GOT3 (cell line): ENCODE measurements around the gene VAX1.

Experiments
- DNase-seq: peaks from one replicate; lab custom pipeline; 2025; ENCODE audit warnings: mixed read lengths; lab: John Stamatoyannopoulos, UW

The VAX1 gene

DNA sequence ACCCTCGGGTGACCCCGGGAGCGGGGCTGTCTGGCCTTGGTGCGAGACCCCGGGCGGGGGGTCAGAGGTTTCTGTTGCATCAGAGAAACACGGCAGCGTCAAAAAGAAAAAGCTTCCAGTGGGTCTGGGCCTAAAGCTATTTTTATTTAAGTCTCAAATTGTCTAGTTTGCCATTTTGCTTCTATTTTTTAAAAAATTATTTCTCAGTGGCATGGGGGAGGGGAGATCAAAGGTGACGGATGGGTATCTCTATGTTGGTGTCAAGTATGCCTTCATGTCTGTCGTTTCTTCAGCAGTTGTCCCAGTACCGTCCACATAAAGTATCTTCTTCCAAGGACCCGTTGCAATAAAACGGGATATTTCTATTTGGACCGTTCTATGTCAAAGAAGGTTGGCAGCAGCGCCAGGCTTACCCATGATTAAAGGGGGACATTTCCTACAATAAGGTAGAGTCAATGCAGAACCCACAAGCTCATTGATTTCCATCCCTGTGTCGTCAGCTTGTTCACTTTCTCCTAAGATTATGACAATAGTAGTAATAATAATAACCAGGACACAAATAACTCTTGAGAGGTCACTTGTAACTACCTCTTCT, 26.0 kb upstream of the VAX1 start:
- DNase-seq, result no peak

DNA sequence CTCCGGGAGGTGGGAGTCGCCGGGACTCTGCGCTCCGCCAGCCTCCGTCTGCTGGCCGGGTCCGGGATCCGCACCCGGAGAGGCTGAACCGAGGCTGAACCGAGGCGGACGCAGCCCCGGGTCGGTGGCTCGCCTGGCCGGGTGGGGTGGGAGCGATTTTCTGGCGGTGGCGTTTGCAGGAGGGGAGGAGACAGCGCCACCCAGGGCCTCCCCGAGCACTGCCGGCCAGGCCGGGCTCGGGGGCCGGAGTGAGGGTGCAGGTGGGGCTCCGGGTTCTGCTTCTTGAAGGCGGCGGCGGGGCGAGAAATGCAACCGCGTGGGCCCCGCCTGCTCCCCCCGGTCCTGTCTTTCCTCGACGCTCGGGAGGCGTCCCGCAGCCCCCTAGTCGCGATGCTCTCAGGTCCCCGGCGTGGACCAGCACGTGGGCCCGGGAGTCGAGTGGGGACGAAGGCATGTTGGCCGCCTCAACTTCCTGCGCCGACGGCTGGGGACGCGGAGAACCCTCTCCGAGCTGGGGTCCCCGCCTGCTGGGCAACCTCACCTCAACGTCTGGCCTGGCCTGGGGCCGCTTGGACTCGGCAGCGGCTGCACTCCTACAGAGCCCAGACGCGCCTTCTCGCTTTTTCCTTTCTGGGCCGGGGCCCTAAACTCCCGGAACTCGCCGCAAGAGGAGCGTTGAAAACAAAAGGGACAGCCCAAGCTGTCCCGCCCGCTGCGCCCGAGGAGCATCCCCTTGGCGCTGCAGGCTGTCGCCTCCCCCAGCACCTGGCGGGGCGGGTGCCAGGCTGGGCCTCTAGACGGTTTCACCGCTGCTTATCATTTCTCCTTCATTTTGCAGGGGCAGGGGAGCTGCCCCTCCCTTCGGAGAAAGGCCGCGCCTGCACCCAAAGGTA, 25.2 kb upstream of the VAX1 start:
- no peak for DNase-seq

DNA sequence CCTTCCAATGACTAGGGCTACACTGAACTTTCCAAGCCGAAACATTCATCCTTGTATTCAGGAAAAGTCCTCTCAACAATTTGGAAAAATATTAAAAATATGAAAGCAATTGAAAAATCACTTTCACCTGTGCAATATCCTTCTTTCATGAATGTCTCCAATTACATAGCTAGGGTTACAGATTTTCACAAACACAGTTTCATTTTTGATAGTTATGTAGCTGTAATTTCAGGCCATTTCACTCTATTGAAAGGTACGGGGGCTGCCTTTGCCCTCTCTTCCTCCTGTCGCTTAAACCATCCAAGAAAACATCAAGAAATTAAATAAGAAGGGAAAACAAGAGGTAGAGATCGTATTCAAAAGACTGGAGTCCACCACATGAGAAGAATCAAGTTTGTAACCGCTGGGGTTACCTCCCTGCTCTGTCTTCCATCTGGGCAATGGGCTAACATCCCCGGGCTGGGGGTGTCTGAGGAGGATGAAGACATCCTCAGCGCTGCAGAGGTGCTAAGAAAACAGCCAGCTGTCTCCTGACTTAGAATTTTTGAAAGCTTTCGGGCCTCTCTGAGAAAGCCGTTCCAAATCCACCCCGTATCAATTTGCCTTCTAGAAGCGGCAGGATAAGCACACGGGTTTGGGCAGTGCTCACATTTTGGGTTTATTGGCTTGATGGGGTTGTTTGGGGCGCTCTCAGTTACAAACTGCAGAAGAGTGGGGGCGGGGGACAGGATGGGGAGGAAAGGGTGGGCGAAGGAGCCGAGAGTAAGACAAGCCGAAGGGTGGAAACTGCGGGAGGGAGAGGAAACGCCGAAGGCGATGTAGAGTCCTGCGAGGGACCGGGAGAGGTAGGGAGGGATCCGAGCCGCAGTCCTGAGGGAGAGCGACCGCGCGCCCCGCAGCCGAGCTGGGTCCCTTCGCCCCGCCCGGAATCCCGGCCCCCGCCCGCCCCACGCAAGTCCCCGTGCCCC, 24.3 kb upstream of the VAX1 start:
- DNase-seq, result no peak

DNA sequence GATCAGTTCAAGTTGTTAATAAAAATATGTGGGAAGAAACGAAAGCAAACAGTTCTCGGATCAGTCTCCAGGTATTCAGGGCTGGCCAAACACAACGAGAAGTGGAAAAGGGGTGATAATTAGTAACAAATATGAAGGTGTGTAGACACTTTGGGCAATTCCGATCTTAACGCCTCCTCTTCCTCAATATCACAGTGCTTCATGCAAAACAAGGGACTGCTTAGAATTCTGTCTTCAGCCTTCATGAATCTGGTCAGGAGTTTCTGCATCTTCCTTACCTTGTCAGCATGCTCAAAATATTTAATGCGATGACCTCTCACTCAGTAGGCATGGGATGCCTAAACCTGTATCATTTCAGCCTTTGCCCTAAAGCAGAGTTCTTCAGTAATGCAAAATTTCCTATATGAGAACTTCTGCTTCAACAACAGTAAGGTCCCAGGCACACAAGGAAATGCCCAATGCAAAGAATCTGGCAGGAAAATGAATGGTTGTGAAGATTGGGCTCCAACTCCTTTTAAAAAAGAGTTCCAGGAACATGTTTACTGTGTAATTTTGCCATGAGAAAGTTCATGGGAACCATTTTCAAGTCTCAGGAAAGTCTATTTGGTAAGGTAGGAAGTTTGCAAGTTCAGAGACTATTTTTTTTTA, 23.4 kb upstream of the VAX1 start:
- no peak for DNase-seq

DNA sequence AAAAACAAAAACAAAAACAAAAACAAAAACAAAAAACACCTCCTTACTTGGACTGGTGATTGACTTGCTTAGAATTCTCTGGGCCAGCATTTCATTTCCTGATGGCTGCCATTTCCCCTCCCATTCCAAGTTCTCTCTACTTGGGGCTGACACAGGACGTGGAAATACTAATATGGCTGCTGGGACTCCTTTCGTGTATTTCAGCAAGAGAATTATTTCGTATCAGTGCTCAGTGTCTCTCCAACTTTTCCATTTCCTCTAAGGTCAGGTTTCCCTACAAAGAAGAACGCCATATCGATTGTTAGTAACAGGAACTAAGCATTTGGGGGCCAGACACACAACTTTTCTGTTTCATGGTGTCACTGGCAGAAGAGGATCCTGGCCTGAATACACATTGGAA, 22.5 kb upstream of the VAX1 start:
- no peak for DNase-seq

DNA sequence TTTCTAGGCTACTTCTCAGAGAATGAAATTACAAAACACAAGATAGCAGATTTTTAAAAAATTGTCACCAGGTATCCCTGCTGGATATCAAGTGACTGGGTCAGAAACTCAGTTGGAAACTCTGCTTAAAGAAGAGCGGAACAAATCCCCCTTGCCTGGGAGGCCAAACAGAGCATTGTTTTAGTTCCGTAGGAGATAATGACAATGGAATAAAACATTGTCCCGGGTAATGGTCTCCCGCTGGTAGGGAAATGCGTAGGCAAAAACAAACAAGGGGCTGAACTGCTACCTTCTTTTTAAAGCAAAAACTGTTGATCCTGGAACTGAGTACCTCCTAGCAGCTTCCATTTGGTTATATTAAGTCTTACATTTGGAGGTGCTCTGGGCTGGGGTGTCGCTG, 21.3 kb upstream of the VAX1 start:
- DNase-seq, result no peak

DNA sequence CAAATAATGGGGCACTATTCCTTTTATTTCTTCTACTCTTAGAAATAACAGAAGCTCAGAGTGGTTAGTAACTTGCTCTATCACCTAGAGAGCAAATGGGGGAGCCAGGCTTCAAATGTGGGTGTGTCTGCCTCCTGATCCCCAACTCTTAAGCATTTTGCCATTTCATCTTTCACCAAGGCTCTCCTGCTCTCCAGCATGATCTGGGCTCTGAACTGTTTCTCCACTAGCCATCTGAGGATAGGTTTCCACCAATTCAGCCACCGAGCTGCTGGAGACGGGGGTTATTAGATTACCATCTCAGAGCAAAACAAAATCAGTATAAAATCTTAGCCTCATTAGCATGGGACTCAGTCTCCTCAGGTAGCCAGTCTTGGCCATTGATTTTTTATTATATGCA, 20.2 kb upstream of the VAX1 start:
- no peak for DNase-seq

DNA sequence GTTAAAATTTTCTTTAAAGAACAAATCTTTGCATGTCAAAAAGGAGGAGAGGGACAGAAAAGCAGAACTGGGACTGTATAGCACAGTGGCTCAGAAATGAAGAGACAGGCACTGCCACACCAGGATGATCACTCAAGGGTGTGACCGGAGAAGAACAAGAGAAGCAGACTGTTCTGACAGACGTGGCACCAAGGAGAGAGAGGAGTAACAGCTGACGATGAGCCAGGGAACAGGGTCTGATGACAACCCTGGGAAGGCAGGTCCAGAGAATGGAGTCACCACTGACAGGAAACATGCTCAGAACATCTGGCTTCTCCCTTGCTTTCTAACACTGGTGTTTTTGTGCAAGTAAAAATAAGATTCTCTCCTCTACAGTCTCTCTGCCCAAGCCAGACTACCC, 14.6 kb upstream of the VAX1 start:
- no peak for DNase-seq

DNA sequence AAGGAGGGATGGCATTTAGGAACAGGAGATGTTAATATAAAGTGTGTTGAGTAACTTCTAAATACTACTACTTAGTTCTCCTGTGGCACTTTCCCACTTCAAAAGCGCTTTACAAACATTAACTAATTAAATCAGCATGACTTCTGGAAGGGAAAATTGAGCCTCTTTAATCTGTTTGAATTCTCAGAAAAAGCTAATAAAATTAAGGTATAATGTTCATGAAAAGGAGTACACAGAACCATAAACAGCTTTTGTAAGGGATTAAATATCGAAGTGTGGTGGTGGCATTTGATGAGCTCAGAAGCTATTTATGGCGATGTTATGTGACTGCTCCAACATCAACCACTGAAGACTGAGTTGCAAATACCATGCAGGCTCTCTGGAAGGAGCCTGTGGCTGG, 10.2 kb upstream of the VAX1 start:
- no peak for DNase-seq

DNA sequence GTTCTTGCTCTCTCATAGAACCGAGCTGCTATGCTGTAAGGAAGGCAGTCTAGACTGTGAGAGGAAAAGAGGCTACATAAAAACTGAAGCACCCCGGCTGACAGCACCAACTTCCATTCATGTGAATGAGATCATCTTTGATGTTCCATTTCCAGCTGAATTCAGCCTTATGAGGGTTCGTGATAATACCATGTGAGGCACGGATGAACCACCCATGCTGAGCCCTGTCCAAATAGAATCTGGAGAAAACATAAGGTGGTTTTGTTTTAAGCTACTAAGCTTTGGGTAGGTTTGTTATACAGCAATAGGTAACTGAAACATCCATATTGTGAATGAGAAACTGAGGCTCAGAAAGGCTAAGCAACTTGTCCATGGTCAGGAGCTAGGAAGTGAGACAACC, 6.9 kb upstream of the VAX1 start:
- DNase-seq, result no peak

DNA sequence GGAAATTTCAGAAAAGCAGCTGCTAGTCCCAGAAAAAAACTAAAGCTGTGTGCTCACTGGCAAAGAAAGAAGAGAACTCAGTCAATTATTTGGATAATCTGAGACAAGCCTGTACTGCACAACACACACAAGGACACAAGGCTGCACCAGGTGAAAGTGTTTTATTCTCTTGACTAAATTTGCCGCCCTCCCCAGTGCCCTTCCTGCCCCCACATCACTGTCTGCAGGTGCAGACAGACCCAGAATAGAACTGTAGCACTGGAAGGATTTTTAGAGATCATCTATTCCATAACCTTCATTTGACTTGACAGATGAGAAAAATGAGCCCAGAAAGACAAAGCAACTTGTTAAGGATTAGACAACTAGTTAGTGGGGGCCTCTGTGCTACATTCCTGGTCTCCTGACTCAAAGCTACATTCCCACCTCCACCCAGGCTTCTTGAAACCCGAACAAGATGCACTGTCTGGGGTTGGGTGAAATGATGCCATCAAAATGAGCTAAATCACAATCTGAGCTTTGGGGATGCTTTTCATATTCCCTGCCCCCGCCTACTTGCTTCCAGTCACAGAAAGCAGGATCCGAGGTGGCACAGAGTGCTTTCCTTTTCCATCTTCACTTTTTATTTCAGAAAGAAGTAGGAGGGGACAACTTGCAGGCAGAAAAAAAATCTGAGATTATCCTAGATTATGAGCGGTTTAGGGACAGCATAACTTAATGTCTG, 5.2 kb upstream of the VAX1 start:
- DNase-seq, result no peak

DNA sequence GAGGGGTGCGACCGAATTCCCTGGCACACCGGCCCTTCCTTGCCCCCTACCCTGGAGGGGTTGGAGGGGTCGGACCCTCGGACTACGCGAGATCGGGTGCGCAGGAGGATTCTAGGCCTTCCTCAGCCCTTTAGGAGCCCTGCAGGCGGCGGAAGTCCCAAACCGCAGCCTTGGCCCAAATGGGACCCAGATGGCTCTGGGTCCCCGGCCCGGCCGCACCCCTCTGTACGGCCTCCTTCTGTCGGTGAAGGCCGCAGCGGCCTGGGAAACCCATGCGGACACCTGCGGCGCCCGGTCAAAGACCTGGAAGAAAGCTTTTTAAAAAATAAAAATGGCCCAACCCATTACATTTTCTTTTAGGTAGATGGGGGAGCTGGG, 2.4 kb upstream of the VAX1 start:
- DNase-seq, result no peak

DNA sequence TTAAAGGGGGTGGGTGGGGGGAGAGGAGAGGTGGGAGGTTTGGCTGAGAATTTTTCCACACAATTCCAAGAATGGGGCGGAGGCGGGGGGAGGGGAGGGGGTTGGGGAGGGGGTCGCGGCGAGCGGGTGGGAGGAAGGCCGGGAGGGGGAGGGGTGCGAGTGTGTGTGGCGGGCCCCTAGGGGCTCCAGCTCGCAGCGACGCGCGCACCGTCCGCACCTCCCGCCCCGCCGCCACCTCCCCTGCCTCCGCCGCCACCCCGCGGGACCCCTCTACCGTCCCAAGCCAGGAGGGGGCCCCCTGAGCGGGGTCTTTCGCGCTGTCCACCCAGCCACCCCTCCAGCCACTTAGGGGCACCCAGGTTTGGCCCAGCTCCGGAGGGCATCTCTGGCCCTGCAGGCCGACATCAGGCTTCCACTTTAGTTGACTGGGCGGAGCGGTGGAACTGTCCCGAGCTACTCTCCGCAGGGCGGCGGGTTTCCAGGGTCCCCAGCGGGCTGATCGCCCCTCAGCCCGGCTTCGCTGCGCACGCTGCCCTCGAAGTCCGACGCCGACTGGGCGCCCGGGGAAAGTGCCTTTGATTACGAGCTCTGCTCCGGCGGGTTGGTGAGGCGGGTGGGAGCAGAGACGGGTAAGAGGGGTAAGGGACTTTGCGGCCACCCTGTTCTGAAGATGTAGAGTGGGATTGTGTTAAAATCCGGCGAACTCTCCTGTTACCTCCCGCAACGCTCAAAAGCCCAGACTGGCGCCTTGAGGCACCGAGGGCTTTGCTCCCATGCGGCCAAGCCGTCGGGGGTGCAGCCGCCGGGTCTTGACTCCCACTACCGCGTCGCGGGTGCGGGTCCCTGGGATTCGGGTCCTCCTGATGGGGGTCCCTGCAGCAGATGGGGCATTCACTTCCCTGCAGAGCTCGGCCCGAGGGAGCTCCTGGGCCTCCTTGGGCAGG, 1.8 kb upstream of the VAX1 start:
- DNase-seq, result no peak

DNA sequence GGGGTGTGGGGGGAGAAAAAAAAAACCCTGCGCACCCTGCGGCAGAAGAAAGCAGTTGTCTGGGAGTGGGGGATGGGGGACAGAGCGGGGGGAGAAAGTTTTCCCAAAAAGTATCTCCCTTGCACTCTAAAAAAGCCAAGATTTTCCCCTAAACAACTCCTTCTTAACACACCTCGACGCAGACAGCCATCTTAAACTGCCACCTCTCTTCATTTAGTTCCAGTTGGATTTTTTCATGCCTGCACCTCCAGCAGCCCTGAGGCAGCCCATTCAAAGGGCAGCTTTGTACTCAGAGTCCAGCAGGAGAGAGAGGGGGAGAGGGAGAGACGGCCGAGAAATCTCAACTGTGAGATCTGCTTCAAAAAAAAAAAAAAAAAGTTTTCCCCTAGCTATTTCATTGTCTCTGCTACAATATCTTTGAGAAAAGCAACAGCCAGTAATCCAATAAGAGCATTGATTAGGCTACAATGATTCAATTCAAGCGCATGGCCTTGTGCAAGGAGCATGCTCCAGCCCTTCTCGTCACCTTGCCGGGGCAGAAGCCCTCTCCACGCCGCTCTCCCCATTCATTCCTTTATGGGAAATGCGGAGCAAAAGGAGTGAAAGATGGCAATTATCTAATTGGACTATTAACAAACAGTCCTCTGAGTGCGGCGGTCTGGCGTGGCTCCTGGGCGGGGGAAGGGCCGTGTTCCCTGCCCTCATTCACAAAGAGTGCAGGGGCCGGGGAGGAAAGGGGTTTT, 939 bp upstream of the VAX1 start:
- DNase-seq, result no peak

DNA sequence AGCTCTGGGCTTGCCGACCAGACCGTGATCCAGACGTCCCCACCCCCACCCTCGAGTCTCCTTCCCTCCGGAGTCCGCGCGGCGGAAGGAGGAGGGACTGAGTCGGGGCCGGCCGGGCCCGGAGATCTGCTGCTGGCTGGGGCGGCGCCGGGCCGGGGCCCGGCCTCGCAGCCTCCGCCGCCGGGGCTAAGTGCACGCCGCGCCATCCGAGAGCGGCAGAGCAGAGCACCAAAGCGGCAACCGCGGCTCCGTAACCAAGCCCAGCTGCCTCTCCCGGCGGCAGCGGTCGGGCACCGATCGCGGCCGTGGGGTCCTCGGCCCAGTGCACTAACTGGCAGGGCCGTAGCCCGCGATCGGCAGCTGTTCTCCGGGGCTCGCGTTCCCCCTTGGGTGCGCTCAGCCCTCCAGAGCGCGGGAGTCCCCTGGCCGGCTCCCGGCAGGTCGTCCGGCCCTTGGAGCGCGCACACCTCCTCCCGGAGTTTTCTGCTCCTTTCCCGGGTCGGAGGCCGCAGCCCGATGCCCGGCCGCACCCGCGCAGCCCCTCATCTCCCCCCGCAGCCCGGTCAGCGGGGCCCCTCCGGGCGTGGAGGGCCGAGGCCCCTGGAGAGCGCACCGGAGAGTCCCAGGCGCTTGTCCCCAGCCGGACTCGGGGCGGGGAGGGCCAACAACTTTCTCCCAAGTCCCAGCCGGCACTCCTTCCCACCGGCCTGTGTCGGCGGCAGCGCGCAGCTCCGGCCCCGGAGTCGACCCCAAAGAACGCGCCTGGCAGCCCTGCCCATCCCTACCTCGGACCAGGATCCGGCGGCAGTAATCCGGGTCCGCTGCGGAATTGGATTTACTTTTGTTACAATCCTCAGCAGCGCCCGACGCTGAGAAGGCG, 799 bp downstream of the VAX1 start:
- no peak for DNase-seq

DNA sequence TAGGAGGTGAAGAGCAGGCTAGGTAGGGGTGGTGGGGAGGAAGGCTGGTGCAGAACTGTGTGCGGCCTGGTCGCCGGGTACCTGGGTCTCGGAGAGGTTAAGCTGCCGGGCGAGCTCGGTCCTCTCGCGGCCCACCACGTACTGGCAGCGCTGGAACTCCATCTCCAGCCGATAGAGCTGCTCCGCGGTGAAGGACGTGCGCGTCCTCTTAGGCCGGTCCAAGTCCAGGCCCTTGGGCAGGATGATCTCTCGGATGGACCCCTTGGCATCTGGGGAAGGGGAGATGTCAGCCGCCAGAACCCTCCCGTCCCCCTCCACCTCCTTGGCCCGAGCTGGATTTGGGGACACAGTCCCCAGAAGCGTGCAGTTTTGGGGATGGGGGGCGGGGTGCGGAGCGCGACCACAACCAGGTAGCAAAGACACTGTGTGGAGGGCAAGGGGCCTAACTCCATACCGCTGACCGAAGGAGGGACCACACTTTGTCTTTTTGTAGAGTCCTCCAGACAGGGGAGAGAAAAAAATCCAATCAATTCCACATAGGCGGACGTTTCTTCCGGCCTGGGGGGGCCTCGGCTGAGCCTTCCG, 1.6 kb downstream of the VAX1 start:
- DNase-seq, result no peak

DNA sequence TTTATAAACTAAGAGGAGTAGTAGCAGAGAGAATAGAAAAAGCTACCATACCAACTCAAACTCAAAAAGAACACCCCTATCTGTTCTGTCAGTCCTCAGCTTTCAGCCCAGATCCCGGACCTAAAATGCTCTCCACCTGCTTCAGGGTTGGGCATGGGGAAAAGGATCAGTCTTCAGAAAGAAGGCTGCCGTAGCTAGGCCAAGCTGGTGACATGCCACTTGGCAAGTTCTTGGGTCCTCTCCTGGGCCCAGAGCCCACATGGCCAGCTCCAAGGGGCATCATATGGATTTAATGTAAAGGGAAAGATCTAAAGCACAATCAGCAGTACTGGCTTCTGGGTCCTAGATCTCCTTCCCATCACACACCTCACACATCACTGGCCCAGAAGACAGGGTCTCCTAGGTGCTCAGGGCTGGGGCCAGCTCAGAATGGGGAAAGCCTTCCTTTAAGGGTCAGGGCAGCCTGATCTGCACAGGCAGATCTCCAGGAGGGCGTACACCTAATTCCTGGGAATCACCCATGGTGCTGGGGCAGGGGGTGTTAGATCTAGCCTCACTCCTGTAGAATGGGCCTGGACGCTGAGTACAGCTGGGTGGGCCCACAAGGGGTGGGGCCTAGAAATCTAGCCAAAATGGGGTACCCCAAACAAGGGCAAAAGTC, 2.5 kb downstream of the VAX1 start:
- no peak for DNase-seq

DNA sequence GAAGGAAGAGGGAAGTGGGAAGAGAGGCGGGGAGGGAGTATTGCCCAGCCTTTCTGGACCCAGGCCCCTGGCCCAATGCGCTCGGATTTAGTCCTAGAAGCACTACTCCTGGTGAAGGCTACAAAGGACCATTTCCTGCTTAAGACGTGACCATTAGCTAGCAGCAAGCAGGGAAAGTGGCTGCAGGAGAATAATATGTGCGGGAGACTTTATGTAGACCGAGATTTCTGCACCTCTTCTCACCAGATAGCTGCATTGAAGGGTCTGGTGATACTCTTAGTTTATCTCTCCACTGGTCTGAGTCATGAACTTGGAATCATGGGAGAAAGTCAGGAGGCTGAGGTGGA, 3.1 kb downstream of the VAX1 start:
- DNase-seq, result no peak
